ENCODE data around the gene PLTP. TPM values are rescaled to one million over a fixed set of nuclear protein-coding genes. Genes with fewer than 3 reads are reported as not detected.
A peak's percentile ranks its signal among the peaks of the same experiment; 100 is the strongest.
"Not testable (repeated sequence)": the region's sequence is repeated elsewhere in the genome, so short reads cannot be mapped to it uniquely, and the experiment has no call there.

The PLTP gene
- total RNA-seq, 1 donor from 2014 or later, result 97.7 TPM

- DNase-seq (no peak), ATAC-seq (no peak)
- intact Hi-C loops (cut with micrococcal nuclease), result no loop called here
Observed at GRCh38 chr20:45905505-45906079, 6.4 kb downstream of the PLTP start.

- intact Hi-C loops (cut with micrococcal nuclease), result no loop called here
- DNase-seq, result no peak
- no peak for ATAC-seq
Observed at GRCh38 chr20:45904583-45905504, 7.1 kb downstream of the PLTP start.

GRCh38 chr20:45902199-45902701, 9.7 kb downstream of the PLTP start:
- DNase-seq, result no peak
- intact Hi-C loops (cut with micrococcal nuclease), result no loop called here
- no peak for ATAC-seq

GRCh38 chr20:45901332-45901731, 10.6 kb downstream of the PLTP start:
- intact Hi-C loops (cut with micrococcal nuclease); ATAC-seq: not testable (repeated sequence)

GRCh38 chr20:45899046-45899835, 12.7 kb downstream of the PLTP start:
- intact Hi-C loops (cut with micrococcal nuclease), result no loop called here
- ATAC-seq (no peak), DNase-seq (no peak)

More at GRCh38 chr20:45901332-45901731, 10.6 kb downstream of the PLTP start:
- not testable (repeated sequence) for DNase-seq

GRCh38 chr20:45898285-45898684, 13.7 kb downstream of the PLTP start:
- intact Hi-C loops (cut with micrococcal nuclease), result no loop called here
- ATAC-seq (no peak), DNase-seq (no peak)

GRCh38 chr20:45897692-45898091, 14.3 kb downstream of the PLTP start:
- ATAC-seq, result no peak
- DNase-seq, result no peak
- intact Hi-C loops (cut with micrococcal nuclease), result no loop called here

GRCh38 chr20:45897289-45897688, 14.7 kb downstream of the PLTP start:
- ATAC-seq (no peak), DNase-seq (no peak)
- intact Hi-C loops (cut with micrococcal nuclease), result no loop called here

GRCh38 chr20:45896641-45897161, 15.3 kb downstream of the PLTP start:
- intact Hi-C loops (cut with micrococcal nuclease), result no loop called here
- DNase-seq (no peak), ATAC-seq (no peak)

GRCh38 chr20:45894797-45895196, 17.2 kb downstream of the PLTP start:
- intact Hi-C loops (cut with micrococcal nuclease), result no loop called here
- DNase-seq (no peak), ATAC-seq (no peak)

- intact Hi-C loops (cut with micrococcal nuclease), result no loop called here
- DNase-seq (no peak), ATAC-seq (no peak)
Observed at GRCh38 chr20:45893831-45894230, 18.1 kb downstream of the PLTP start.

- ATAC-seq, result no peak
- DNase-seq, result no peak
Observed at GRCh38 chr20:45892828-45893500, 19.0 kb downstream of the PLTP start.

GRCh38 chr20:45892049-45892825, 19.7 kb downstream of the PLTP start:
- intact Hi-C loops (cut with micrococcal nuclease), result no loop called here
- DNase-seq (no peak), ATAC-seq (no peak)

More at GRCh38 chr20:45892828-45893500, 19.0 kb downstream of the PLTP start:
- intact Hi-C loops (cut with micrococcal nuclease), result no loop called here

GRCh38 chr20:45890985-45891983, 20.7 kb downstream of the PLTP start, which contains the start of the genes CTSA and NEURL2:
Gene CTSA (plus strand): TSS chr20:45891335. CDS start chr20:45891569, 234 bp downstream.
Gene NEURL2 (minus strand): TSS chr20:45891208. CDS start chr20:45890991, 217 bp downstream.
- intact Hi-C loops (cut with micrococcal nuclease), result no loop called here
- peak; percentile 88 for ATAC-seq
- peak; percentile 98 for DNase-seq

GRCh38 chr20:45890077-45890984, 21.6 kb downstream of the PLTP start:
- DNase-seq (peak; percentile 89), ATAC-seq (peak; percentile 80)
- intact Hi-C loops (cut with micrococcal nuclease), result no loop called here

- intact Hi-C loops (cut with micrococcal nuclease), result no loop called here
- DNase-seq (no peak), ATAC-seq (no peak)
Observed at GRCh38 chr20:45888681-45889080, 23.3 kb downstream of the PLTP start.

Measured in left ventricle myocardium superior (tissue), 1 donor.